HEK293T (cell line): Measurements from ENCODE around the gene COX10.

Source experiments
- ARNT ChIP-seq: fragments of 450-650 bp; IDR thresholded peaks from 2 replicates; pipeline ENCODE4 v1.6.1; 2017; ENCODE audit warnings: mild to moderate bottlenecking
- BHLHE40 ChIP-seq: fragments of 450-650 bp; IDR thresholded peaks from 2 replicates; pipeline ENCODE4 v1.6.1; 2016; ENCODE audit warnings: mild to moderate bottlenecking, moderate library complexity, borderline replicate concordance
- FOXA1 ChIP-seq: fragments of 450-650 bp; IDR thresholded peaks from 2 replicates; pipeline ENCODE4 v1.6.1; 2016; ENCODE audit warnings: mild to moderate bottlenecking
- FOXM1 ChIP-seq: fragments of 450-650 bp; IDR thresholded peaks from 2 replicates; pipeline ENCODE4 v1.6.1; 2017; ENCODE audit warnings: mild to moderate bottlenecking, borderline replicate concordance
- L3MBTL2 ChIP-seq: fragments of 450-650 bp; conservative IDR thresholded peaks from 2 replicates; pipeline ENCODE4 v1.6.1; 2016; ENCODE audit warnings: mild to moderate bottlenecking
- PKNOX1 ChIP-seq: fragments of 450-650 bp; IDR thresholded peaks from 2 replicates; pipeline ENCODE4 v1.6.1; 2016
- TARDBP ChIP-seq: fragments of 450-650 bp; IDR thresholded peaks from 2 replicates; pipeline ENCODE4 v1.6.1; 2016
- ZNF384 ChIP-seq: fragments of 450-650 bp; IDR thresholded peaks from 2 replicates; pipeline ENCODE4 v1.6.1; 2016

DNA sequence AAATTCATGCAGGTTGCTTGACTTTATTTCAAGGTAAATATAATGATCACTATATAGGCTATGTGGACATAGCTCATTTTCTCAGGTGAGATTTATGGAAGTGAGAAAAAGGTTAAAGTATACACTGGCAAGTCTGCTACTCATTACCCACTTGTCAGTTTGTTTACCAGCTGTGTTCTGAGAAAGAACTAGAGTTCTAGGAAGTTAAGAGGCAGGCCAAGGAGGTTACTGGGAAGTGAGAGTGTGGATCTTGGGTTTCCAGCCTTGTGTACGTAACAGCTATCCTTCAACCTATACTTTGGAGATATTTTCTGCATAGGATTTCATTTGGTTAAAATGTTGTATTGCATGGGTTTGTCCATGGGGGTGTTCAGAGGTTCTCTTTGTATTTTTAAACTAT is 31.9 kb upstream of the COX10 start:
- no peak for TF ChIP-seq FOXM1
- no peak for TF ChIP-seq TARDBP
- no peak for TF ChIP-seq ZNF384
- TF ChIP-seq BHLHE40, result no peak
- TF ChIP-seq ARNT, result no peak
- TF ChIP-seq FOXA1, result no peak
- no peak for TF ChIP-seq PKNOX1
- TF ChIP-seq L3MBTL2, result no peak
